Measurements from ENCODE around the gene RSU1.

Gene RSU1

DNA sequence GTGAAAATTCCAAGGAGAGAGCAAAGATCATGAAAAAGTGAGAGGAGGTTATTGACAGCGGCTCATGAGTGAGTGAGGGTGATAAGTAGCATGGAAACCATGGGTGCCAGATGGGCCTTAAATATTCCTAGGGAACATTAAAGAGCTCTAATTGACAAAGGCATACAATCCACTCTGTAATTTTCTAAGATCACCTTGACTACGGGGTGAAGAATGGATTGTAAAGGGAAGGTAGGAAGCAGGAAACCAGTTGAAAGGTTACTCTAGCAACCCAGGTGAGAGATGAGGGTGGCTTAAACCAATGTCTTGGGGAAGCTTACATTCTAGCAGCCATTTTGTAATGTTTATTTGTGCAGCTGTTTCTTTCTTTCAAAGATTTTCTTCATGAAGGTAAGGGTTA lies 75.7 kb downstream of the RSU1 start:
- DNase-seq (ENCODE audit: low read depth) = no peak

- no peak for DNase-seq (ENCODE audit: low read depth)
Observed at GRCh38 chr10:16737420-16737819, 79.8 kb downstream of the RSU1 start.

- DNase-seq (ENCODE audit: low read depth) = no peak
Observed at GRCh38 chr10:16735671-16736070, 81.6 kb downstream of the RSU1 start.

- DNase-seq (ENCODE audit: low read depth) = no peak
Observed at GRCh38 chr10:16732376-16732775, 84.8 kb downstream of the RSU1 start.

GRCh38 chr10:16728266-16728665 lies 89.0 kb downstream of the RSU1 start:
- DNase-seq (ENCODE audit: low read depth) = no peak

- DNase-seq (ENCODE audit: low read depth) = no peak
Observed at GRCh38 chr10:16727666-16728065, 89.6 kb downstream of the RSU1 start.

- no peak for DNase-seq (ENCODE audit: low read depth)
Observed at GRCh38 chr10:16724509-16724908, 92.7 kb downstream of the RSU1 start.

GRCh38 chr10:16720812-16721211 lies 96.4 kb downstream of the RSU1 start:
- DNase-seq (ENCODE audit: low read depth) = no peak

DNA sequence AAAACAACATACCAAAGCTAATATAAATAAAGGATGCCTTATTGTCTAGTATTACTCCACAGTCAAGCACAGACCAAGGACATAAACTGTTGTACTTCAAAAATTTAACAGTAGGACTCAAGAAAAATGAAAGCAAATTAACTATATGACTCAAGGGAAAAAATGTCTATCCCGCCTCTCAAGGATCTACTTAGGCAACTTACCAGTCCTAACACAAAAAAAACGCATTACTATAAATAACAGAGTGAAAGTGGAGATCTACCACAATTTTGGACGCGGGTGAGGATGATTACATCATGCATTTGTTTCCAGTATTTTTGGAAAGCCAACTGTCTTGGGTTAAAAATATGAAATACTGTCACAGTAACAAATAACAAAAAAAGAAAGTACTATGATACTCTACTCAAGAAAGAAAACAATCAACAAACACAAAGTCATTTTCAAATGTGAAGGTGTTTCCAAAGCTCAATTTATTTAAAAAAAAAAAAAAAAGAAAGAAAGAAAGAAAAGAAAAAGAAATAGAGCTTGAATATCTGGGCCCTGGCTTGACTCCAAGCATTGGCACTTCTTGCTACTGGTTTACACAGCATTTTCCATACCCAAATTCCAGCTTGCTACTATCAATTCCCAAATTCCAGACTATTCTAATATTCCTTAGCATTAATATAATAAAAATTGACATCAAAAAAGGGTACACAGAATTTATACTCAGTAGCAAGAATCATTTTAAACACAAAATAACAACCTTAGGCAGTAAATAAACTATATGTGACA lies 99.4 kb downstream of the RSU1 start:
- DNase-seq (ENCODE audit: low read depth) = peak; percentile 51

DNA sequence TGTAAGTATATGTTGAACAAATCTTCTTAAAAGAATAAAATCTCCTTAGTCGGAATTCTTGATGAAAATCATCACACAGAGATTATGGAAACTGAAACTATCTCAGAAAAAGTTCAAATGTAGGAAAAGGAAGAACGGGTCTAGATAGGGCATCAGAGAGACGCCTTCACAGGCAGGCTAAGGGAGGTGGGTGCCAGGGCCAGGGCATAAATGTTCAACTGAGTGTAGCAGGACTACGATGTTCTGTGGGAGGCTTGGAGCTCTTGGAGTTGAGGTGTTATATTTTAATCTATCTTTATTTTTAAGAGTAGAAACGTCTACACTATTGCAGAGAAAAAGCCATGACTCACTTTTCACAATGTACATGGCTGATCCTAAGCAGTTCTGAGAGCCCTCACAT lies 101.2 kb downstream of the RSU1 start:
- no peak for DNase-seq (ENCODE audit: low read depth)

- no peak for DNase-seq (ENCODE audit: low read depth)
Observed at GRCh38 chr10:16713290-16713689, 103.9 kb downstream of the RSU1 start.

GRCh38 chr10:16712883-16713282 lies 104.3 kb downstream of the RSU1 start:
- no peak for DNase-seq (ENCODE audit: low read depth)

DNA sequence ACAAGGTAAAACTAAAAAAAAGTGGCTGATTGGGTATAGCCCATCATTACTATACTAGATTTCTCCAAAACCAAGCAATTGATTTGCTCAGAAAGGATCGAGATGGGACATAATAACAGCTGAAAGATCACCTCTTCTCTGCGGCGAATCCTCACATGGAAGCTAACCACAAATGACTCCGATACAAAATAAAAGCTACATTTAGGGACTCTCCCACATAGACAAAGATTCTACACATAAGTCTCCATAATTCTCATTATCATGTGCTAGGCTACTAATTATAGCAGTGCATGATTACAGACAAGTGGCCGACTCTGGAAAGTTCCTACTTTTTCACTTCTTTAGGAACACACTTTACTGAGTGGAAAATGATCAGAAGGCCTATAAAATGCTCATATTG lies 116.9 kb downstream of the RSU1 start:
- DNase-seq (ENCODE audit: low read depth) = no peak

DNA sequence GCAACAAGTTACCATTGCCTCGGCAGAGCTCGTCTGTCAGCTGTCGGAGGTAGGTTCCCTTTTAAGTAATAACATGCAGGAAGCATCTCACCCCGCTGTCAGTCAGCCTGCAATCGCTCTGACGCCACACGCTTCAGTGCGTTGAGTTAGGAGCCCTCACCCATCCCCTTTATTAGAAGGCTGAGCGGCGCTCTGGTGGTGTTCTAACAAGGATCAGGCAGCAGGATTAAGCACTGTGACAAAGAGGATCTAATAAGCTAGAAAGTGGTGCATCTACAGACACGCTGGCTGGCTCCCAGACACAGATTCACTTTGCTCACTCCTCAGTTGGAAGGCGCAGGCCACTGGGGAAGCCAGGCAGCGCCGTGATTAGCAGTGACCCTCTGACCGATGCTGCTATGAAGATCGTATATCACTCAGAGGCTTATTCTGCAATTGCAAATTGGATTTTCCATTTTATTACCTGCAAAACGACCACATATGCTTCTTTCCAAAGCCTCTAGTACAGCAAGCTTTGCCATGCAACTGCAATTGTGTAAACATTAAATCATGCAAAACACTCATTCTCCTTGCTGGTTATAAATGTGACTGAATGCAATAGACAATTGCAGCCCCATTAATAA lies 117.7 kb downstream of the RSU1 start:
- DNase-seq (ENCODE audit: low read depth) = no peak

DNA sequence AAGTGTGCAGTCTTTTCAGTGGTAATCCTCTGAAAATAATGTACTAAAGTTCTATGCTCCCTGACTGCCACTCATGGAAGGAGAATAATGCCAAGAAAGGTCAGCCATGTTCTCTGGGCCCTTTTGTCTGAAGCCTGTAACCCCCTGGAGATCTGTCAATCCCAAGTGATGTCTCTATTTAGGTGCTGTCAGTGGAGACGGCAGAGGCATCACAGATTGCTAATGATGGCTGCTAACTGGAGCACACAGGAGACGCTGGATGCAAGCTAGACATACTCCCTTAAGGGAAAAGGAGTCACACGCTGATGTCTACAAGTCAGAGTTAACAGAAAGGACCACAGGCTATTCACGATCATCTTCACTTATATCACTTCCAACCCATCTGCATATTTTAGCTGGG lies 118.8 kb downstream of the RSU1 start:
- DNase-seq (ENCODE audit: low read depth) = no peak

DNA sequence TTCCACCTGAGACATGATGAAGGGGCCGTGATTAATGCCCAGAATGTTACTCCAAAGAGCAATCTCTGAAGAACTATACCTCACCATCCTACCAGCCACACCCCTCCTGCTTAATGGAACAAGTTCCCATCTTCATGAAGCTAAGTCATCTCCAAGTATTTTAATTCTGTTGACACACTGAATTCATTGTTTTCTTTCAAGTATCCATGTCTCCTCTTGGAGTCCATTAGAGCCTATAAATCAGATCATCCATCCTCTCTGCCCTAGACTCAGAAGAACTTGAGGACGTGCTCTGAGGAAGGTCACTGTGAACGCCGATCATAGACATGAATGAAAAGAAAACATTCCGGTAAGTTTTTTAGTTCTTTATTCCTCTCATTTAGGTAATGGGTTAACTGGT lies 126.8 kb downstream of the RSU1 start:
- DNase-seq (ENCODE audit: low read depth) = no peak

GRCh38 chr10:16689696-16690095 lies 127.5 kb downstream of the RSU1 start:
- no peak for DNase-seq (ENCODE audit: low read depth)

DNA sequence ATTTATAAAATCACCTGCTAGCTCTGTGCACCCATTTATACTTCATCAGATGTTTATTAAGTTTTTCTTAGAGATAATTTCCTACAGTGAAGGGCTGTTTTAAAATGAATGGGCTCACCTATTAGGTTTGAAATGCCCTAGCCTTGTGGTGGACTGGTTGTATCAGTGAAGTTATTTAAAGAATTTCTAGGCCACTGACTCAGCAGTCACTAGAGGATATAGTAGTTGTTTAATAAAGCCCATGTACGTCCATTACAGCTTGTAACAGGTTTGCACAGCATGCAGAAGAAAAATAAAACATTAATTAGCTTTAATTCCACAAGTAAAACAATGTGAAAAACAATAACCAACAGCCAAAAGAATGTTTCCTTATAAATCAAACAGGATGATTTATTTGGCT lies 128.0 kb downstream of the RSU1 start:
- DNase-seq (ENCODE audit: low read depth) = no peak

DNA sequence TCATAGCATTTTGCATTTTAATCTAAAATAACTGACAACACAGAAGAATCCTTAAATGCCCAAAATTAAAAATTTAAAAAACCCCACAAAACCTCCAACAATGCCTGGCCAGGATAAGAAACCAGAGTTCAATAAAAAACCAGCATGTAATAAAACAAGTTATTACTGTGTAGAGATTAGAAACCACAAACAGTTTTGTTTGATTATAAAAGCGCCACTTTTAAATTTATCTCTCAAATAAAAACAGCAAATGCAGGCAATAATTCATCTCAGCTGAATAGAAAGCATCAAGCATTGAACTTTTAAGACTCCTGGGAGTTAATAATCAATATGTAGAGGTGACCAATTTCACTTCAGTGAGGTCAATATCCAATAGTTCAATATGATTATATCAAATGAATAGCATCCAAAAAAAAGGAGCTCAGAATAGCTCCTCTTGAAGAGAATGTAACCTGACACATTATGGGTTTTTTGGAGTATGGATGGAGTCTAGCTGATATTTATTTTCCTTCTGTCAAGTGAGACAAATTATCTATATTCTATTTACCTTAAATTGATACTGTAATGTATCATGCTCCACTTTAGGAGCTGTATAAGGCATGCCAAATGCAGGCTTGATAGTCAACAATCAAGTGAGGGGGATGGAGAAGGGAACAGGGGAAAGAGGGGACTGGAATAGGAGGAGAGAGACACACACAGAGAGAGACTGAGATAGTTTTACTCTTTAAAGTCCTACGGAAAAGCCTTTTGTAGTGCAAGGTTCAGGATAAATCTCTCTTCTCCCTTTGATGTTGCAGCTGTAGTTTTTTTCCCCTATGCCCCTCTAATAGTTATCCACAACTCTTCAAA lies 130.9 kb downstream of the RSU1 start:
- DNase-seq (ENCODE audit: low read depth) = no peak

DNA sequence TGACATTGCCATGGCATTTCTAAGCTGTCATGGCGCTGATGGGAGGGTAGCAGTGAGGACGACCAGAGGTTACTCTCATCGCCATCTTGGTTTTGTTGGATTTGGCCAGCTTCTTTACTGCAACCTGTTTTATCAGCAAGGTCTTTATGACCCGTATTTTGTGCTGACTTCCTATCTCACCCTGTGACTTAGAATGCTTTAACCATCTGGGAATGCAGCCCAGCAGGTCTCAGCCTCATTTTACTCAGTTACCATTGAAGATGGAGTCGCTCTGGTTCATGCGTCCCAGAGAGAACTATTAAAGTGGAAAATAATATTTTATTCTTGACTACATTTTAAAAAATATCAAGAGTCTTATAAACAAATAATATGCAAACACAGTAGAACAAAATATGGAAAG lies 131.7 kb downstream of the RSU1 start:
- DNase-seq (ENCODE audit: low read depth) = no peak

- no peak for DNase-seq (ENCODE audit: low read depth)
Observed at GRCh38 chr10:16681521-16681920, 135.7 kb downstream of the RSU1 start.

- no peak for DNase-seq (ENCODE audit: low read depth)
Observed at GRCh38 chr10:16679511-16679910, 137.7 kb downstream of the RSU1 start.

GRCh38 chr10:16675334-16675733 lies 141.9 kb downstream of the RSU1 start:
- no peak for DNase-seq (ENCODE audit: low read depth)

Data from fibroblast of the conjunctiva (primary cell).